BLaER1 treated with 17β-estradiol and CSF1 and Interleukin-3, amounts not matched to agents 10 nM and 100 nM (cell line): ENCODE results near the gene TBC1D4.

Experiments used
- H3K27ac ChIP-seq, 11 experiments: shearing (Covaris generic); formaldehyde crosslinking; 2 replicates each; pipeline ENCODE4 v1.8.1; 2022
- H3K27me3 ChIP-seq, 11 experiments: shearing (Covaris generic); formaldehyde crosslinking; 2 replicates each; pipeline ENCODE4 v1.8.1; 2022
- H3K36me3 ChIP-seq, 11 experiments: shearing (Covaris generic); formaldehyde crosslinking; 2 replicates each; pipeline ENCODE4 v1.8.1; 2022
- H3K4me1 ChIP-seq, 10 experiments: shearing (Covaris generic); formaldehyde crosslinking; 2 replicates each; pipeline ENCODE4 v1.8.1; 2022
- H3K4me2 ChIP-seq, 11 experiments: shearing (Covaris generic); formaldehyde crosslinking; 2 replicates each; pipeline ENCODE4 v1.8.1; 2022
- H3K4me3 ChIP-seq, 10 experiments: shearing (Covaris generic); formaldehyde crosslinking; 2 replicates each; pipeline ENCODE4 v1.8.1; 2022
- H3K9ac ChIP-seq, 11 experiments: shearing (Covaris generic); formaldehyde crosslinking; 2 replicates each; pipeline ENCODE4 v1.8.1; 2022
- H3K9me3 ChIP-seq, 11 experiments: shearing (Covaris generic); formaldehyde crosslinking; replicated peaks in 1 of 11; 2 replicates each; pipeline ENCODE4 v1.8.1; 2022
- H4K20me1 ChIP-seq, 11 experiments: shearing (Covaris generic); formaldehyde crosslinking; 2 replicates each; pipeline ENCODE4 v1.8.1; 2022
- Cebpa-rat ChIP-seq, 11 experiments: shearing (Covaris generic); IDR thresholded peaks; 2 replicates each; pipeline ENCODE4 v1.8.1; 2022

The TBC1D4 gene

DNA sequence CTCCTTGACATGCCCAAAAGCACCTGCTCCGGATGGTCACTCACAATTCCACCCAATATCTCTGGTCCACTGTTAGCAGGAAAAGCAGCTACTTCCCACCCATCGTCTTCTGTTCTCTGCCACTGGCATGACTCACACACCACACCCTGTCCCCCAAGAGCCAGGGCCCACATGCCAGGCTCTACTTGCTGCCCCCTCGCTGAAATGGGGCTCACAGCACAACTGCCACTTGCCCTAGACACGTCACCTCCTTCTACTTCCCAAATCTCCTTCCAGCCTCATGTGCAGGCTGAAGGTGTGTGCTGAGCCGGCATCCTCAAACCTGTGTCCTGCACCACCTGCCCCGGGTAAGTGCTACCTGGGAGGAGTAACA, 65.0 kb downstream of the TBC1D4 start:
- Histone ChIP-seq H3K9ac (peak overlapping the region in 4 of 11 experiments; percentile 11 to 47 (median 28); a peak in 5 of 22 replicates), H3K27ac (peak overlapping the region in 10 of 11 experiments; percentile 31 to 78 (median 70); a peak in 19 of 22 replicates), H3K4me1 (peaks cover 22 to 67% (median 39%) of the 10 kb centered on the region in 10 experiments), H3K36me3 (peaks cover 0 to 15% (median 0%) of the 10 kb centered on the region in 11 experiments; a peak in 5 of 22 replicates), H4K20me1 (peaks cover 0 to 20% (median 0%) of the 10 kb centered on the region in 11 experiments; a peak in 2 of 22 replicates), H3K27me3 (no peaks in the 10 kb centered on the region), H3K4me3 (0 out of 20 replicates have a peak overlapping the region, but pooled peaks of 1 of the 10 experiments have one; percentile 21), H3K4me2 (peak overlapping the region; percentile 55 to 86 (median 75)), H3K9me3 (peaks cover 0 to 19% (median 10%) of the 10 kb centered on the region in 11 experiments; a peak in 13 of 22 replicates)
- TF ChIP-seq Cebpa-rat (IDR thresholded peaks at IDR 0.05), result no peak

DNA sequence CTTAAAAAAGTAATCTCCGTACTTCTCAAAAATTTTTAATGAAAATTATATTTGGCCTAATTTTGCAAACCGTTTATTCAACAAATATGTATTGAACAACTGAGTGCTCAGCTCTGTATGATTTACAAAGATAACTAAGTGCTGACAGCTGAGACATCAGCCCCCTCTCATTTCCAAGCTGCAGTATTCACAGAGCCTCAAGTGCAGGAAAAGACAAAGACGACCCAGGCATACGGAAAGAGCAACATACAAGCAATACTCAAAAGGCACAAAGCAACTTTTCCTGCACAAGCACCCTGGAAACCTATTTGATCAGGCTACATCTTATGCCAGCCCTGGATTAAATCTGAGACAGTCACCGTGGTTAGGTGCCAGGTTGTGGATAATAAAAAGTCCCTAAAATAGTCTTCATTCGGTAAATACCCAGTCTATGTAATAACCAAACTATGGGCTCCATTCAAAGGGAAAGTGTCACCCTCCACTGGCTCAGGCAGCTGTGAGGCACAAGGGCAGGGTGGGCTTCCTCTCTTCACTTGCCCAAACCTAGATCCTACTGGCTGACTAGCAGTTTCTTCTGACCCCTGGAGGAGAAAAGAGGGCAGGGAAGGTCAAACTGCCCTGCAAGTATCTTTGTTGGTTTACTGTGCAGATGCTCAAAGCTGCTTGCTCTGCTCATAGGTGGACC, 65.5 kb downstream of the TBC1D4 start:
- Histone ChIP-seq H4K20me1 (peaks cover 0 to 17% (median 0%) of the 10 kb centered on the region in 11 experiments; a peak in 2 of 22 replicates), H3K27ac (peak overlapping the region in 10 of 11 experiments; percentile 31 to 78 (median 70); a peak in 19 of 22 replicates), H3K9ac (peak overlapping the region in 8 of 11 experiments; percentile 6 to 60 (median 20); a peak in 12 of 22 replicates), H3K4me3 (no peak overlapping the region), H3K36me3 (peaks cover 0 to 20% (median 0%) of the 10 kb centered on the region in 11 experiments; a peak in 5 of 22 replicates), H3K4me2 (peak overlapping the region; percentile 55 to 86 (median 75)), H3K9me3 (peaks cover 0 to 23% (median 16%) of the 10 kb centered on the region in 11 experiments; a peak in 17 of 22 replicates), H3K4me1 (peaks cover 22 to 63% (median 39%) of the 10 kb centered on the region in 10 experiments), H3K27me3 (no peaks in the 10 kb centered on the region)
- no peak for TF ChIP-seq Cebpa-rat (IDR thresholded peaks at IDR 0.05)

DNA sequence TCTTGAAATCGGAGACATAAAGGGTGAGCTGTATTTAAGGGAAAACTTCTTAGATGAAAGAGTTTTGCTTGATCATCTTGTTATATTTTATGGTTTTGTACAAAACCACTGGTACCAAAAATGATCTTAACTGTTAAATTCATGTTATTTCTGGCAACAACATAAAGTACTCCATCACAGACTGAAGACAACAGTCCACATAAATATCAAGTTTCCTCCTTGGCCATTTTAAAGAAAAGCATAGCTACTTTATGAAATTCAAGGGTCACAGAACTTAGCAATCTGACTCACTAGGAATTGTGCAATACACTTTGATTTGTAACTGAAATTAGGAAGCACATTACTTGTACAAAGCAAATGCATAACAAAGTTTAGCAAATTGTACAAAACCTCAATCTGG, 66.3 kb downstream of the TBC1D4 start:
- peaks cover 0 to 22% (median 0%) of the 10 kb centered on the region in 11 experiments; a peak in 5 of 22 replicates for H3K36me3 ChIP-seq
- H3K9ac ChIP-seq, result peak overlapping the region in 3 of 11 experiments; percentile 6 to 47 (median 10); a peak in 5 of 22 replicates
- H4K20me1 ChIP-seq, result peaks cover 0 to 17% (median 0%) of the 10 kb centered on the region in 11 experiments; a peak in 2 of 22 replicates
- H3K27ac ChIP-seq, result peak overlapping the region in 10 of 11 experiments; percentile 3 to 78 (median 68); a peak in 17 of 22 replicates
- H3K4me1 ChIP-seq, result peaks cover 22 to 63% (median 39%) of the 10 kb centered on the region in 10 experiments
- no peak overlapping the region for H3K4me3 ChIP-seq
- H3K27me3 ChIP-seq, result no peaks in the 10 kb centered on the region
- H3K4me2 ChIP-seq, result peak overlapping the region; percentile 55 to 86 (median 75); a peak in 19 of 22 replicates
- H3K9me3 ChIP-seq, result peaks cover 0 to 30% (median 21%) of the 10 kb centered on the region in 11 experiments; a peak in 18 of 22 replicates
- TF ChIP-seq Cebpa-rat (IDR thresholded peaks at IDR 0.05), result peak in 4 of 11 experiments; percentile 45 to 94 (median 78); a peak in 8 of 22 replicates

DNA sequence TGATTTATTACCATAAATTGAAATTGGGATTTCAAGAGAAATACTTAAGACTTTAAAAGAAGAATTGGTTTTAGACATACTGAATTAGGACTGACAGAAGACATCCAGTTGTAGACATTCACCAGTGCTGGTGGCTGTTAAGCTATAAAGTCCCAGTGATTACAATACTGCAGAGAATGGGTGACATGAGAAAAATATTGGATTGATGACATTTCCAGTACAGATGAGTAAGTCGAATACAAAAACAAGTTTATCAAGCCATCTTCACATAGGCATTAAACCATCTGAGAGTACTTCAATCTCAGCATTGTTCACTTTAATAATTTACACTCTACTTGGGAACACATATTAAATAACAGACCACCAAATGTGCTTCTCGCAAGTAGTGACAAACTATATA, 66.8 kb downstream of the TBC1D4 start:
- peaks cover 22 to 63% (median 39%) of the 10 kb centered on the region in 10 experiments for H3K4me1 ChIP-seq
- H3K27me3 ChIP-seq, result no peaks in the 10 kb centered on the region
- peaks cover 0 to 17% (median 0%) of the 10 kb centered on the region in 11 experiments; a peak in 2 of 22 replicates for H4K20me1 ChIP-seq
- H3K27ac ChIP-seq, result peak overlapping the region in 10 of 11 experiments; percentile 3 to 78 (median 68); a peak in 17 of 22 replicates
- H3K4me3 ChIP-seq, result no peak overlapping the region
- TF ChIP-seq Cebpa-rat (IDR thresholded peaks at IDR 0.05), result no peak
- peaks cover 0 to 34% (median 26%) of the 10 kb centered on the region in 11 experiments; a peak in 20 of 22 replicates for H3K9me3 ChIP-seq
- H3K4me2 ChIP-seq, result peak overlapping the region in 7 of 11 experiments; percentile 67 to 86 (median 81); a peak in 14 of 22 replicates
- H3K9ac ChIP-seq, result peak overlapping the region in 2 of 11 experiments; percentile 10 to 47; a peak in 4 of 22 replicates
- peaks cover 0 to 24% (median 3%) of the 10 kb centered on the region in 11 experiments; a peak in 5 of 22 replicates for H3K36me3 ChIP-seq

DNA sequence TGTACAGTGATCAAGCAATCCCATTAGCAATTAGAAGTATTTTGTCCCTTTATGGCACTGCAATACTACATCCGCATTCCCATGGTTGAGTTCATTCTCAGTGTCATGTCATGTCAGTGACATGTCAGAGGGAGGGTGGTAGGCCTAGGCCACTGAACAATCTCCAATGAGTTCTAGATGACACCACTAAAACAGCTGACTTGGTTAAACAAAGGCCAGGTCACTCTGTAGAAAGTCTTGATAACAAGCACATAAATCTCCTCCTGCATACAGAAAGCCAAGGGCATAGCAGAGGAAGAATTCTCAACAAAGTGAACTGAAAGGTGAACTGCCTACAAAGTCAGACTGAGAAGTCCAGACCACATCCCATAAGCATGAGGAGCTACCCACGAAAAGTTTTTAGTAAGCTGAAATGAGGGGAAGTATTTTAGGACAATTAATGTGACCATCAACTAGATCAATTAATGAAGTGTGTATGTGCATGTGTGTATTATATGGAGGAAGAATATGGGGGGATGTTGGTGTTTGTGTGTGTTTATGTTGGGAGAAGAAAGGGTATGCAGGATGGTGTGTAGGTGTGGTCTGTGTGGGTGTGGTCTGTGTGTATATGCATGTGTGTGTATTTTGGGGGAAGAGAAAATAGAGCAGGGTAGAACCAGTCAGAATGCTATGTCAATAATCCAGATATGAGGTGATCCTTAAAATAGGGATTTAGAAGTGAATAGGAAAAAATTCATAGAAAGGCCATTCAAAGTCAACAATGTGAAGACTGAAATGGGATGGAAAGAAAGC, 67.7 kb downstream of the TBC1D4 start:
- Histone ChIP-seq H3K4me2 (peak overlapping the region in 6 of 11 experiments; percentile 15 to 86 (median 81); a peak in 7 of 22 replicates), H3K9me3 (peaks cover 3 to 42% (median 33%) of the 10 kb centered on the region in 11 experiments; a peak in 20 of 22 replicates), H3K36me3 (peaks cover 0 to 26% (median 7%) of the 10 kb centered on the region in 11 experiments; a peak in 5 of 22 replicates), H4K20me1 (peaks cover 0 to 17% (median 0%) of the 10 kb centered on the region in 11 experiments; a peak in 2 of 22 replicates), H3K9ac (no peak overlapping the region), H3K27ac (peak overlapping the region in 6 of 11 experiments; percentile 1 to 78 (median 71); a peak in 5 of 22 replicates), H3K27me3 (no peaks in the 10 kb centered on the region), H3K4me1 (peaks cover 22 to 55% (median 37%) of the 10 kb centered on the region in 10 experiments), H3K4me3 (no peak overlapping the region)
- no peak for TF ChIP-seq Cebpa-rat (IDR thresholded peaks at IDR 0.05)

DNA sequence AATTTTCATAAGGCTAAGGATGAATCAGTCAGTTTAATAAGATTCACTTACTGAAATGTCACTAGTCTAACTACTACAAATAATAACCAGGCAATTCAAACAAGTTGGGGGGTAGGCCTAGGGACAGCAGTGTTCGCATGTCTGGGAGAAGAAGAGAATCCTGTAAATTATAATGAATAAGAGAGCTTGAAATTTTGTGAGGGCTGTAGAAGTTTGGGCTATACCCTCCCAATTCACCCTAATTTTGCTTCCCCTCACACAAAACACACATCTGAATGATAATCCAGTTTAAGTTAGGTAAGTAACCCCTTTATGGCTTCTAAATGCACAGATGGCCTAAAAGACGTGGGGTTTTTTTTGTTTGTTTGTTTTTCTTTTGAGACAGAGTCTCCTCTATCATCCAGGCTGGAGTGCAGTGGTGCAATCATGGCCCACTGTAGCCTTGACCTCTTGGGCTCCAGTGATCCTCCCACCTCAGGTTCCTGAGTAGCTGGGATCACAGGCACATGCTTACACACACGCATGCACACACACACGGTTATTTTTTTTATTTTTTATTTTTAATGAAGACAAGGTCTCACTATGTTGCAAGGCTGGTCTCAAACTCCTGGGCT, 69.9 kb downstream of the TBC1D4 start:
- Histone ChIP-seq H3K27ac (no peak overlapping the region), H4K20me1 (peaks cover 0 to 20% (median 0%) of the 10 kb centered on the region in 11 experiments; a peak in 3 of 22 replicates), H3K4me2 (no peak overlapping the region), H3K4me3 (no peak overlapping the region), H3K9ac (no peak overlapping the region), H3K4me1 (peaks cover 17 to 34% (median 29%) of the 10 kb centered on the region in 10 experiments), H3K27me3 (no peaks in the 10 kb centered on the region), H3K9me3 (peaks cover 7 to 57% (median 38%) of the 10 kb centered on the region in 11 experiments; a peak in 20 of 22 replicates), H3K36me3 (peaks cover 0 to 26% (median 7%) of the 10 kb centered on the region in 11 experiments; a peak in 5 of 22 replicates)
- TF ChIP-seq Cebpa-rat (IDR thresholded peaks at IDR 0.05), result no peak

DNA sequence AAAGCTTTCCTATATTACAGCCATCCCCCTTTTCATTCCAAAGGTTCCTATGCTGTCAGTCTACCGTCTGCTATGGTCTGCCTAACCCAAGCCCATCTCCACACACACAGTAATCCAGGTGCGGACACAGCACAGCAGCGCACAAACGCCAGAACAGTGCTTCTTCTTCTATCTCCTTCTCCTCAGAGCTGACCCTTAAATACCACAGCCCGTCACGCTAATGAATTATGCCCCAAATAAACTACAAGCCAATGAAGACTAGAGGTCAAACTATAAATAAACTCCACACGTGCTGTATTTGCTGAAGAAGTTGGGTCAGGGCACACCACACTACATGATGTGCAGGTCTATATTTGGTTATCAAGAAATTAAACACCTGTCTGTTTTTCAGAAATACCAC, 71.8 kb downstream of the TBC1D4 start:
- Histone ChIP-seq H3K4me1 (peaks cover 13 to 22% (median 16%) of the 10 kb centered on the region in 10 experiments; a peak in 19 of 20 replicates), H3K9me3 (peaks cover 7 to 64% (median 40%) of the 10 kb centered on the region in 11 experiments; a peak in 20 of 22 replicates), H4K20me1 (peaks cover 0 to 5% (median 0%) of the 10 kb centered on the region in 11 experiments; a peak in 2 of 22 replicates), H3K4me2 (no peak overlapping the region), H3K36me3 (peaks cover 0 to 26% (median 7%) of the 10 kb centered on the region in 11 experiments; a peak in 5 of 22 replicates), H3K9ac (no peak overlapping the region), H3K27me3 (no peaks in the 10 kb centered on the region), H3K4me3 (no peak overlapping the region), H3K27ac (no peak overlapping the region)
- no peak for TF ChIP-seq Cebpa-rat (IDR thresholded peaks at IDR 0.05)
